GM18499 (cell line): ENCODE data around the gene LTA.
"Not testable (repeated sequence)": the region's sequence is repeated elsewhere in the genome, so short reads cannot be mapped to it uniquely, and the experiment has no call there.

Source experiments
- ATAC-seq: cut with Tn5 transposase; IDR thresholded peaks from one replicate; pipeline ENCODE4 v1.9.1; 2021; ENCODE audit warnings: moderate number of reproducible peaks; ENCODE audit not compliant: insufficient read depth, unreplicated experiment

Gene LTA

GRCh38 chr6:31541658-31542521, 30.2 kb upstream of the LTA start, which contains the start of gene DDX39B:
TSS of gene DDX39B (minus strand) at chr6:31542003. CDS start at chr6:31540532, 1,471 bp downstream.
- ATAC-seq = no peak

GRCh38 chr6:31543639-31544038, 28.4 kb upstream of the LTA start:
- ATAC-seq = no peak

GRCh38 chr6:31544676-31545075, 27.4 kb upstream of the LTA start:
- no peak for ATAC-seq

- ATAC-seq = no peak
Observed at GRCh38 chr6:31545291-31545690, 26.8 kb upstream of the LTA start.

GRCh38 chr6:31546339-31546957, 25.6 kb upstream of the LTA start, which contains the start of gene ATP6V1G2:
TSS of gene ATP6V1G2 (minus strand) at chr6:31546608. CDS start at chr6:31546559, 49 bp downstream.
- no peak for ATAC-seq

GRCh38 chr6:31546958-31547726, 24.9 kb upstream of the LTA start, which contains the start of gene NFKBIL1:
TSS of gene NFKBIL1 (plus strand) at chr6:31547608. CDS start at chr6:31547695, 87 bp downstream.
- ATAC-seq = no peak

GRCh38 chr6:31547727-31548543, 24.2 kb upstream of the LTA start:
- no peak for ATAC-seq

GRCh38 chr6:31548544-31548873, 23.6 kb upstream of the LTA start:
- no peak for ATAC-seq

- not testable (repeated sequence) for ATAC-seq
Observed at GRCh38 chr6:31551371-31551770, 20.7 kb upstream of the LTA start.

- ATAC-seq = no peak
Observed at GRCh38 chr6:31556307-31556706, 15.8 kb upstream of the LTA start.

GRCh38 chr6:31557443-31558317, 14.4 kb upstream of the LTA start:
- no peak for ATAC-seq

- ATAC-seq = no peak
Observed at GRCh38 chr6:31558318-31558625, 13.8 kb upstream of the LTA start.

GRCh38 chr6:31558631-31559500, 13.2 kb upstream of the LTA start:
- no peak for ATAC-seq

- no peak for ATAC-seq
Observed at GRCh38 chr6:31559606-31559957, 12.5 kb upstream of the LTA start.

- peak; percentile 41 for ATAC-seq
Observed at GRCh38 chr6:31559958-31560696, 12.0 kb upstream of the LTA start.

GRCh38 chr6:31560697-31561058, 11.4 kb upstream of the LTA start:
- ATAC-seq = no peak

- no peak for ATAC-seq
Observed at GRCh38 chr6:31567531-31568370, 4.3 kb upstream of the LTA start.
